ENCODE data around the gene VAV2. TPM values are rescaled to one million over a fixed set of nuclear protein-coding genes. Genes with fewer than 3 reads are reported as not detected.

VAV2 gene
- total RNA-seq, 1 experiment from 2014 or later = 24.7 TPM

GRCh38 chr9:134014946-134015345 is 22.8 kb upstream of the VAV2 start:
- CTCF ChIA-PET = no interaction called here
- Histone ChIP-seq H3K27ac (ENCODE audit: low read length) (no peak overlapping the region), H3K4me1 (ENCODE audit: control insufficient read depth, insufficient read depth, low read length) (no peaks in the 10 kb centered on the region), H3K4me3 (ENCODE audit: low read depth in 2 of 2, low read length in 2 of 2) (no peak overlapping the region), H3K36me3 (ENCODE audit: control insufficient read depth, insufficient read depth, low read length) (no peaks in the 10 kb centered on the region), H3K9me3 (ENCODE audit: control insufficient read depth, insufficient read depth, low read depth, low read length) (no peaks in the 10 kb centered on the region), H3K27me3 (ENCODE audit: control insufficient read depth, insufficient read depth, low read length) (no peaks in the 10 kb centered on the region)
- POLR2A ChIA-PET = no interaction called here
- TF ChIP-seq SIN3A (IDR thresholded peaks at IDR 0.05; ENCODE audit: borderline replicate concordance, insufficient read depth, low read depth, low read length) (no peak), TCF7L2 (IDR thresholded peaks at IDR 0.05; ENCODE audit: low read depth, low read length) (no peak), REST (IDR thresholded peaks at IDR 0.05; ENCODE audit: insufficient read depth in 1 of 2, low read depth in 2 of 2, low read length in 1 of 2) (no peak), POLR2AphosphoS5 (IDR thresholded peaks at IDR 0.05; ENCODE audit: low read depth, low read length) (no peak)
- TF ChIP-seq, protein P1, sequence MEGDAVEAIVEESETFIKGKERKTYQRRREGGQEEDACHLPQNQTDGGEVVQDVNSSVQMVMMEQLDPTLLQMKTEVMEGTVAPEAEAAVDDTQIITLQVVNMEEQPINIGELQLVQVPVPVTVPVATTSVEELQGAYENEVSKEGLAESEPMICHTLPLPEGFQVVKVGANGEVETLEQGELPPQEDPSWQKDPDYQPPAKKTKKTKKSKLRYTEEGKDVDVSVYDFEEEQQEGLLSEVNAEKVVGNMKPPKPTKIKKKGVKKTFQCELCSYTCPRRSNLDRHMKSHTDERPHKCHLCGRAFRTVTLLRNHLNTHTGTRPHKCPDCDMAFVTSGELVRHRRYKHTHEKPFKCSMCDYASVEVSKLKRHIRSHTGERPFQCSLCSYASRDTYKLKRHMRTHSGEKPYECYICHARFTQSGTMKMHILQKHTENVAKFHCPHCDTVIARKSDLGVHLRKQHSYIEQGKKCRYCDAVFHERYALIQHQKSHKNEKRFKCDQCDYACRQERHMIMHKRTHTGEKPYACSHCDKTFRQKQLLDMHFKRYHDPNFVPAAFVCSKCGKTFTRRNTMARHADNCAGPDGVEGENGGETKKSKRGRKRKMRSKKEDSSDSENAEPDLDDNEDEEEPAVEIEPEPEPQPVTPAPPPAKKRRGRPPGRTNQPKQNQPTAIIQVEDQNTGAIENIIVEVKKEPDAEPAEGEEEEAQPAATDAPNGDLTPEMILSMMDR (IDR thresholded peaks at IDR 0.05) = no peak
- ATAC-seq (no peak), DNase-seq (ENCODE audit: low read depth, low spot score) (no peak)
- intact Hi-C loops (cut with micrococcal nuclease; ENCODE audit: unreplicated experiment) = no loop called here
- BruUV-seq (replicated peaks) = no TSS peak
- in situ Hi-C loops (cut with HindIII; ENCODE audit: low pct_unique_long_range_greater_than_20kb, low sequenced_read_pairs) = no loop called here

- Histone ChIP-seq H3K27ac (ENCODE audit: low read length) (no peak overlapping the region), H3K9me3 (ENCODE audit: control insufficient read depth, insufficient read depth, low read depth, low read length) (no peaks in the 10 kb centered on the region), H3K36me3 (ENCODE audit: control insufficient read depth, insufficient read depth, low read length) (no peaks in the 10 kb centered on the region), H3K4me3 (ENCODE audit: low read depth in 2 of 2, low read length in 2 of 2) (no peak overlapping the region), H3K27me3 (ENCODE audit: control insufficient read depth, insufficient read depth, low read length) (no peaks in the 10 kb centered on the region), H3K4me1 (ENCODE audit: control insufficient read depth, insufficient read depth, low read length) (no peaks in the 10 kb centered on the region)
- ChIA-PET POLR2A (no interaction called here), CTCF (no interaction called here)
- intact Hi-C loops (cut with micrococcal nuclease; ENCODE audit: unreplicated experiment) = no loop called here
- ATAC-seq (no peak), DNase-seq (ENCODE audit: low read depth, low spot score) (no peak)
- no TSS peak for BruUV-seq (replicated peaks)
- in situ Hi-C loops (cut with HindIII; ENCODE audit: low pct_unique_long_range_greater_than_20kb, low sequenced_read_pairs) = no loop called here
- TF ChIP-seq POLR2AphosphoS5 (IDR thresholded peaks at IDR 0.05; ENCODE audit: low read depth, low read length) (no peak), SIN3A (IDR thresholded peaks at IDR 0.05; ENCODE audit: borderline replicate concordance, insufficient read depth, low read depth, low read length) (no peak), REST (IDR thresholded peaks at IDR 0.05; ENCODE audit: insufficient read depth in 1 of 2, low read depth in 2 of 2, low read length in 1 of 2) (no peak), TCF7L2 (IDR thresholded peaks at IDR 0.05; ENCODE audit: low read depth, low read length) (no peak)
- TF ChIP-seq, protein P1 (IDR thresholded peaks at IDR 0.05) = no peak
Observed at GRCh38 chr9:134011401-134011800, 19.3 kb upstream of the VAV2 start.
